ENCODE results near the gene SYNDIG1.

Gene SYNDIG1

GRCh38 chr20:24685736-24686135, 216.3 kb downstream of the SYNDIG1 start:
- in situ Hi-C loops (cut with HindIII; ENCODE audit: low sequenced_read_pairs): no loop called here
- TF ChIP-seq, protein P1, sequence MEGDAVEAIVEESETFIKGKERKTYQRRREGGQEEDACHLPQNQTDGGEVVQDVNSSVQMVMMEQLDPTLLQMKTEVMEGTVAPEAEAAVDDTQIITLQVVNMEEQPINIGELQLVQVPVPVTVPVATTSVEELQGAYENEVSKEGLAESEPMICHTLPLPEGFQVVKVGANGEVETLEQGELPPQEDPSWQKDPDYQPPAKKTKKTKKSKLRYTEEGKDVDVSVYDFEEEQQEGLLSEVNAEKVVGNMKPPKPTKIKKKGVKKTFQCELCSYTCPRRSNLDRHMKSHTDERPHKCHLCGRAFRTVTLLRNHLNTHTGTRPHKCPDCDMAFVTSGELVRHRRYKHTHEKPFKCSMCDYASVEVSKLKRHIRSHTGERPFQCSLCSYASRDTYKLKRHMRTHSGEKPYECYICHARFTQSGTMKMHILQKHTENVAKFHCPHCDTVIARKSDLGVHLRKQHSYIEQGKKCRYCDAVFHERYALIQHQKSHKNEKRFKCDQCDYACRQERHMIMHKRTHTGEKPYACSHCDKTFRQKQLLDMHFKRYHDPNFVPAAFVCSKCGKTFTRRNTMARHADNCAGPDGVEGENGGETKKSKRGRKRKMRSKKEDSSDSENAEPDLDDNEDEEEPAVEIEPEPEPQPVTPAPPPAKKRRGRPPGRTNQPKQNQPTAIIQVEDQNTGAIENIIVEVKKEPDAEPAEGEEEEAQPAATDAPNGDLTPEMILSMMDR (IDR thresholded peaks at IDR 0.05; ENCODE audit: low read depth, low read length, missing control alignments): no peak
- DNase-seq (ENCODE audit: low read depth): no peak
- H3K4me3 ChIP-seq (ENCODE audit: low read depth, low read length): no peak overlapping the region

- in situ Hi-C loops (cut with HindIII; ENCODE audit: low sequenced_read_pairs): no loop called here
- no peak overlapping the region for H3K4me3 ChIP-seq (ENCODE audit: low read depth, low read length)
- TF ChIP-seq, protein P1 (IDR thresholded peaks at IDR 0.05; ENCODE audit: low read depth, low read length, missing control alignments): no peak
- DNase-seq (ENCODE audit: low read depth): no peak
Observed at GRCh38 chr20:24686156-24686555, 216.7 kb downstream of the SYNDIG1 start.

DNA sequence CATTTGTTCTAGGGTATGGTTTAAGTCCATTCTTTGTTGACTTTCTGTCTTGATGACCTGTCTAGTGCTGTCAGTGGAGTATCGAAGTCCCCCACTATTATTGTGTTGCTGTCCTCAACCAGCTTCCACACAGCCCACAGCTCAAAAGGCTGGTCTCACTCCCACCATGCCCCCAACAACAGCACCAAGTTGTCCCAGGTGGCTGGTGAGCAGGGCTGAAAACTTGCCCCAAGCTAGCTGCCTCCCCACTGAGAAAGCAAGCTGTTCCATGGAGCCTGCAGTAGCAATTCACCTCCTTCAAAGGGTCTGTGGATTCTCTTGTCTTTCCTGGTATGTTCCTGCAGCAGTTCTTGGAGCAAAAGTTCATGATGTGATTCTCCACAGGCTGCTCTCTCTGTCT, 221.0 kb downstream of the SYNDIG1 start:
- in situ Hi-C loops (cut with HindIII; ENCODE audit: low sequenced_read_pairs): no loop called here
- DNase-seq (ENCODE audit: low read depth): no peak
- TF ChIP-seq, protein P1 (IDR thresholded peaks at IDR 0.05; ENCODE audit: low read depth, low read length, missing control alignments): no peak

DNA sequence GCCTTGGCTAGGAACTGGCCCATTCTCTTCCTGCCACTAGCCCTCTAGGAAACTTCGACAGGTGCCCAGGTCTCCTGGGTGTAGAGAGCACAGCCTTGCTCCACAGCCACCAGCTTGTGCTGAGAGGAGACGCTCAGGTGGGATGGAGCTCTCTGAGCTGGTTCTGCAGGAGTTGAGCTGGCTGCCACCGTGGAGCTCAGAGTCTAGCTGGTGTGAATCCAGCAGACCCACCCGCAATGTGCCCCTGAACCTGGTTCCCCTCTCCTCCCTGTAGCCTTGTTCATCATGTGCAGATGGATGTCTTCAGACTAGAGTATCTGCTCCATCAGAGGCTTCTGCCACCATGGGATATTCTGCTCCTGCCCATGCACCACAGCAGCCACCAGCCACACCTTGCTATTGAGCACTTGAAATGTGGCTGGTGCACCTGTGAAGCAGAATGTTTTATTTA, 222.5 kb downstream of the SYNDIG1 start:
- TF ChIP-seq, protein P1 (IDR thresholded peaks at IDR 0.05; ENCODE audit: low read depth, low read length, missing control alignments): no peak
- DNase-seq (ENCODE audit: low read depth): no peak
- no peak overlapping the region for H3K4me3 ChIP-seq (ENCODE audit: low read depth, low read length)
- in situ Hi-C loops (cut with HindIII; ENCODE audit: low sequenced_read_pairs): no loop called here

More for the DNA sequence above, 221.0 kb downstream of the SYNDIG1 start:
- no peak overlapping the region for H3K4me3 ChIP-seq (ENCODE audit: low read depth, low read length)

- H3K4me3 ChIP-seq (ENCODE audit: low read depth, low read length): no peak overlapping the region
- DNase-seq (ENCODE audit: low read depth): no peak
- in situ Hi-C loops (cut with HindIII; ENCODE audit: low sequenced_read_pairs): no loop called here
- TF ChIP-seq, protein P1 (IDR thresholded peaks at IDR 0.05; ENCODE audit: low read depth, low read length, missing control alignments): no peak
Observed at GRCh38 chr20:24692446-24693200, 223.2 kb downstream of the SYNDIG1 start.

DNA sequence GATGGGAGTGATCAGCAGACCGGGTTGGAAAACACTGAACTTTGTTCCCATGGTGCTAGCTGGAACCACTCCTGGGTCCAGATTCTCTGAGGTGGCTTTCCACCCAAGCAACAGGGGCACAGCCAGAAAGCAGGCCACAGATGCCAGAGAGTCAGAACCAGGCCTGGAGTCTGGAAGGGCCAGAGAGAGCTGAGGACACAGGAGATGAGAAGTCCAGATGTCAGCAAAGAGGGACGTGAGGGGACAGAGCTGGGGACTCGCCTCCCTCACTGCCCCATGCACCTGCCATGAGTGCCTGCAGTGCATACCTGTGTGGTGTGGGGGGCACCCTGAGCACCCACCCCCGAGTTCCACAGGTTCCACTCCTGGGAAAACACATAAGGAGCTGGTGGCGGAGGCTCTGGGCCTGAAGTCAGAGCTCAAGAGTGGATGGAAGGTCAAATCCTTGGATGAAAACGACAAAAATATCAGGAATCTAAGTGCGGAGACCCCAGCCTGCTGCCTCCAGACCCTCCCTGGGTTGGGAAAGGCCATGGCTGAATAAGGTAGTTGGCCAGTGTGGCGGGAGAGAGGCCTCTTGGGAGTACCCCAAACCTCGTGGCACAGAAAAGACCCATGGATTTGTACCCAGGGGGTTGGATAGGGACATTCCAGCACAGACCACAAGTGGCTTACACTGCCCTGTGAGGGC, 224.2 kb downstream of the SYNDIG1 start:
- in situ Hi-C loops (cut with HindIII; ENCODE audit: low sequenced_read_pairs): no loop called here
- no peak overlapping the region for H3K4me3 ChIP-seq (ENCODE audit: low read depth, low read length)
- TF ChIP-seq, protein P1 (IDR thresholded peaks at IDR 0.05; ENCODE audit: low read depth, low read length, missing control alignments): no peak
- no peak for DNase-seq (ENCODE audit: low read depth)

Measured in astrocyte of the cerebellum (primary cell).